ENCODE results near the gene ADGRG4.
"Not testable (repeated sequence)": the region's sequence is repeated elsewhere in the genome, so short reads cannot be mapped to it uniquely, and the experiment has no call there.

The ADGRG4 gene

DNA sequence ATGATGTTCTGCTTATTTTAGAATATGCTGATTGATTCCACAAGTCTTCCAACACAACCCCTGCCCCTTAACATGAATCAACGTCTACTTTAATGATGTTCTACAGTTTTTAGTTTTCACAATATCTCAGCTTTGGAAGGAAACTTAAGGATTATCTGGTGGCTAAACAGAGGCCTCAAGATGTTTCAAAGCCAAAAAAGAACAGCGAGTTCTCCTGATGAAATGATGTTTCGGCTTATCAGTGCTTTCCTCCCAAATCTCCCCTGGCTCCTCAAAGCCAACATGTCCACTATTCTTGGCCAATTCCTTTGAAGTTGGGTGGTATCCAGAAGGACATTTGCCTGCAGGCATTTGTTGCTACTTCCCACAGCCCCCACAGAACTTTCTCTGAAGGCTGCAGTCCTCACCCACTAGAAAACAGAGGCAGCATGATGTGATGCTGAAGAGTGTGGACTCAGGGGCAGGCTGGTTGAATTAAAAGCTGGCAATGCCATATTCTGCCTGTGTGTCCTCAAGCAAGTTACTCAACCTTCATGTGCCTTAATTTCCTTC, 87.3 kb downstream of the ADGRG4 start:
- no peak for DNase-seq (ENCODE audit: low read depth in 2 of 2)

DNA sequence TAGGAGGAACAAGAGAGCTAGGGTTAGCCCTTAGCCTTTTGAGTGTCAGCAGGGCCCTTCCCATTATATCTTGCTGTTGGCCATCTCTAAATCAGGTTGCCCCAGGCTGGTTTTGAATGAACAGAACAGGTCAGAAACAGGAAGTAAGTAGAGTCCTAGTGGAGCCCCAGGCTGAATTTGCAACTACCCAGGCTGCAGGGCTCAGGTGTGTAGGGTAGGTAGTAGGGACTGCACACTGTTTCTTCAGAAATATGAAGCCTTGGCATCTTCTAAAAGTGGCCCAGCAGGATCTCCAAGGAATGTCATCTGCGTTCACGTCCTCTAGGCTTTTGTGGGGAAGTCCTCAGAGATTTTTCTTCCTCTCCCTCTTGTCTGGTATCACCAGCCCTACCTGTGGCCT, 90.2 kb downstream of the ADGRG4 start:
- DNase-seq (ENCODE audit: low read depth in 2 of 2): no peak

DNA sequence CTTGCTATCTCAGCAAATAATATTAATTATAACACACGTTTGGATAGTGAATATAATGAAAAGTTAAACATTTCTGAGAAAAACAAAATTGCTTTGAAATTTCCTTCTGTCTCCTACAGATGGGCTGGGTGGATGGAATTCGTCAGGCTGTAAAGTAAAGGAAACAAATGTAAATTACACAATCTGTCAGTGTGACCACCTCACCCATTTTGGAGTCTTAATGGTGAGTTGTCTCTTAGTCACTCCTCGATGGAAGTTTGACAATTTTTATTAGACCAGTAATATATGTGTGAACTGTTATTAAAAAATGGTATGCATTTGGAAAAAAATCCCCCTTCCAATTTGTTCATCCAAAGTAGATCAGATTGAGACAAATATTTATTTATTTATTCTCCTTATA, 94.5 kb downstream of the ADGRG4 start:
- no peak for DNase-seq (ENCODE audit: low read depth in 2 of 2)

DNA sequence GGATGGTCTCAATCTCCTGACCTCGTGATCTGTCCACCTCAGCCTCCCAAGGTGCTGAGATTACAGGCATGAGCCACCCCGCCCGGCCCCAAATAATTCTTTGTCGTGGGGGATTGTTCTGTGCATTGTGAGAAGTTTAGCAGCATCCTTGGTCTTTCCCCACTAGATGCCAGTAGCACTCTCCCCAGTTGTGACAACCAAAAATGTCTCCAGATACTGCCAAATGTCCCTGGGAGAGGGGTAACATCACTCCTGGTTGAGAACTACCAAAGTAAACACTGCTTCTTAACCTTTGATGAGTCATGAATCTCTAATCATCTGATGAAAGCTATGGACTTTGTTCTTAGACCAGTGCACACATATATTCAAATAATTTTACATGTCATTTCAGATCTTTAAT, 96.2 kb downstream of the ADGRG4 start:
- DNase-seq (ENCODE audit: low read depth in 2 of 2): no peak

DNA sequence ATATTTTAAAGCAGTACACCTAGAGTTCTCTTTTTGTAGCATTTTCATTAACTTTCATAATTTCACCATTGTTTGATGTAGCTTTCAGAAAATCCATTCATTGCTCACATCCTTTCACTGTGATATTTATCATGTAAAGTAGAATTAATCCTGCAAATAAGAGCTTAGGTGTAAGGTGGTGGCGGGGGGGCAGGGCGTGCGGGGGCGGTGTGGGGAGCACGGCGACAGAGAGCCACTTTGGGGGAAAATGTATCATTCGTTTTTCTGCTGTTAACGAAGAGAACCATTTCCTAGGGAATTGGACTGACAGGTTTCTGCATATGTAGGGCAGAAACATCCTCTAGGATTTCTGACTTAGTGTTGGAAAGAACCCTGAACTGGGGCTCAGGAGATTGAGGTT, 104.4 kb downstream of the ADGRG4 start:
- no peak for DNase-seq (ENCODE audit: low read depth in 2 of 2)

DNA sequence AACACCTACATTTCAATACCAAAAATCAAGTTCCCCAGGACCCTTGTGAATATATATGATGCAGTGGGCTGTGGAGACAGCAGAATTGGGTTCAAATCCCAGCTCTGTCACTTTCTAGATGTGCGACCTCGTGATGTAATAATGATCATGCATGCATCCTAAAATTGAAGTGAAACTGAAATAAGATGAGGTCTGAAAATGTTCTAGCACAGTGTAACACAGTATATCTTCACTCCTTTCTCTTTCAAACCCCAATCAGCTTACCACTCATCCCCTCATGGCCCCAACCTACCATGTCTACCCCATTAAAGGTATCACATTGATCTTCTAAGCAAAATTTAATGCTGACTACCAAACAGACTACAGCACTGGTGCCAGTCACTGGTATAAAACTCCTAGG, 117.0 kb downstream of the ADGRG4 start:
- no peak for DNase-seq (ENCODE audit: low read depth in 2 of 2)

DNA sequence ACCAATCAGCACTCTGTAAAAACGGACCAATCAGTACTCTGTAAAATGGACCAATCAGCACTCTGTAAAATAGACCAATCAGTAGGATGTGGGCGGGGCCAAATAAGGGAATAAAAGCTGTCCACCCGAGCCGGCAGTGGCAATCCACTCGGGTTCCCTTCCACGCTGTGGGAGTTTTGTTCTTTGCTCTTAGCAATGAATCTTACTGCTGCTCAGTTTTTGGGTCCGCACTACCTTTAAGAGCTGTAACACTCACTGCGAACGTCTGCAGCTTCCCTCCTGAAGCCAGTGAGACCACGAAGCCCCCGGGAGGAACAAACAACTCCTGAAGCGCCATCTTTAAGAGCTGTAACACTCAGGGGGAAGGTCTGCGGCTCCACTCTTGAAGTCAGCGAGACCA, 120.6 kb downstream of the ADGRG4 start:
- DNase-seq (ENCODE audit: low read depth in 2 of 2): no peak

DNA sequence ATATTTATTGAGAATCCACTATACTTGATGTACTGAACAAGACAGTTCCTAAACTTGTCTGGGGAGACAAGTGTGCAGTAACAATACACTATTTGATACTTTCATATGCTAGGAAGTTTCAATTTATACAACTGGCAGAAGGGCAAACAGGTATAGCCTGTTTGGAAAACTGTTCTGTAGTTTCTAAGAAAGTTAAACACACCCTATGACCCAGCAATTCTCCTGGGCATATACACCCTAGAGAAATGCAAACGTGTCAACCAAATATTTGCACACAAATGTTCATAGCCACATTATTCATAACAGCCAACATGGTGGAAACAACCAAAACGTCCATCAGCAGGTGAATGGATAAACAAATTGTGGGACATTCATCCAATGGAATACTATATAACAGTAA, 123.0 kb downstream of the ADGRG4 start:
- no peak for DNase-seq (ENCODE audit: low read depth in 2 of 2)

DNA sequence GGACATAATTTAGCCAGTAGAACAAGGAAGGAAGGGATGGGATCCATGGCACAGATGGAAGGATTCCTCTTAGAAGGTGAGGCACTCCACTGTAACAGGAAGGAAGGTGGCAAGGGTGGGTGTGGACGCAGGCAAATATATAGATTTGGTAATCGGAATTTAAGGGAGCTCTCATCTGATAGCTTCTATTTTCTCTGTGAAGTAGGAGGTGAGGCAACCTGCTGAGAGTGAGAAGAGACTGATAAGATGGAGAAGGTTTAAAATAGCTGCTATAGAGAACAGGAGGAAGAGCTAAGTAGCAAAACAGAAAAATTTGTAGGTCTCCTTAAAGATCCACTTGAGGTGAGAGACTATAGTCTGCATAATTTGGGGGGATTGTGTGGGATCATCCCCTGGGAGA, 125.2 kb downstream of the ADGRG4 start:
- no peak for DNase-seq (ENCODE audit: low read depth in 2 of 2)

DNA sequence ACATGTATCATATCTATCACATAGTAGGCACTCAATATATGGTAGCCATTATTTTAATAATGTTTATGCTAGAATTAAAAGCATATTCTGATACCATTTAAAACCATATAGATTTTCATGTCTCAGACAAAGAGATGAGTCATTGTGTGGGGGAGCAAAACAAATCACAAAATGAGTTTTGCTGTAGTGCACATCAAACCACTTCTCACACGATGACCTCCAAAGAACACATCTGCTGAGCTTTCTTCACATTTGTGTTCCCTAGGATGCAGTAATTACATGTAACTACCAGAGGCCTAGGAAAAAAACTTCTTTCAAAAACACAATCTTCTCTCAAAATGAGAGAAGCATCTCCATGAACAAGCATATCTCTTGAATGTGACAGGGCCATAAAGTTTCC, 130.9 kb downstream of the ADGRG4 start:
- no peak for DNase-seq (ENCODE audit: low read depth in 2 of 2)

DNA sequence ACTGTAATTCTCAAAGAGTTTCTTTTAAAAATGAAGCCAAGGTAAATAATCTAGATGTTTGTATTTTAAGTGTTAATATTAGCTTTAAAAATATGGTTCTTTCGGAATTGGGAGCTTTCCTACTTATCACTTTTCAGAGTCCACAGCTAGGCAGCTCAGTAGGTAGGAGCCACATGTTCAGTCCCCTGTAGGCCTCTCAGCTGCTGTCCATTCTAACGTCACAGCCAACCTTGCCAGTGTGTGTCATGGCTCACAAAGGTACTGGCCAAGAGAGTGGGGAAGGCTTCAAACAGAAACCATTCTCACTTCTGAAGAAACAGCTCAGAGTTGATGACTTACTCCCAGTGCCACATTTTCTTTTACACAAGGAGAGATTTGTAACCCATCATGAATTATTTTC, 137.0 kb downstream of the ADGRG4 start:
- no peak for DNase-seq (ENCODE audit: low read depth in 2 of 2)

DNA sequence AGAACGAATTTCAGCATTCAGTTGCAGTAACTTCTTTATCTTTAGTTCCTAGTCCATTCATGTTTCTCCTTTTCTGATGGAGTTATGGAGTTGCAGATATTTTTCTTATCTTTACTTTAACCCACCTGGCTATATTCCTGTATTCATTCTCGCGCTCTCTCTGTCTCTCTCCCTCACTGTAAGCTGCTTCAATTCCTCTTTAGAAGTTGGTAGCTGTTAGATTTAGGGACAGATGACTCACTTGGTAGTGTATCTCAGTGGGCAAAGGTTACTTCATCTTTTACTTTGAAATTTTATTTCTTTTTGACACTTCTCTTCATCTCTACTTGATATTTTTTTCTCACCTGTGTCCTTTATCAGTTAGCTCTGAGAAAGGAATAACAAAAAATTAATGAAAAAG, 137.4 kb downstream of the ADGRG4 start:
- no peak for DNase-seq (ENCODE audit: low read depth in 2 of 2)

DNA sequence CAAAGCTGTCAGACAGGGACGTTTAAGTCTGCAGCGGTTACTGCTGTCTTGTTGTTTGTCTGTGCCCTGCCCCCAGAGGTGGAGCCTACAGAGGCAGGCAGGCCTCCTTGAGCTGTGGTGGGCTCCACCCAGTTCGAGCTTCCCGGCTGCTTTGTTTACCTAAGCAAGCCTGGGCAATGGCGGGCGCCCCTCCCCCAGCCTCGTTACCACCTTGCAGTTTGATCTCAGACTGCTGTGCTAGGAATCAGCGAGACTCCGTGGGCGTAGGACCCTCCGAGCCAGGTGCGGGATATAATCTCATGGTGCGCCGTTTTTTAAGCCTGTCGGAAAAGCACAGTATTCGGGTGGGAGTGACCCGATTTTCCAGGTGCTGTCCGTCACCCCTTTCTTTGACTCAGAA, 144.9 kb downstream of the ADGRG4 start:
- DNase-seq (ENCODE audit: low read depth in 2 of 2): not testable (repeated sequence)

DNA sequence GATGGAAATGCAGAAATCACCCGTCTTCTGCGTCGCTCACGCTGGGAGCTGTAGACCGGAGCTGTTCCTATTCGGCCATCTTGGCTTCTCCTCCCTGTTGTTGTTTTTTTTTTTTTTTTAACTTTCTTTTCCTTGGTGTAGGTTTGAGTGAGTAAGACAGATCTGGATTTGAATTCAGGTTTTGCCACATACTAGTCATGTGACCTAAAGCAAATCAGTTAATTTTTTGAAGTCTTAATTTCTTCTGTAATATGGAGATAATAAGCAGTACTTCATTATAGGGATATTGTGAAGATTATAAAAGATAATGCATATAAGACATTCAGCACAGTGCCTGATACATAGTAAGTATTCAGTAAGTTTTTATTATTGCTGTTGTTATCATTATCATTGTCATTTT, 145.4 kb downstream of the ADGRG4 start:
- no peak for DNase-seq (ENCODE audit: low read depth in 2 of 2)

DNA sequence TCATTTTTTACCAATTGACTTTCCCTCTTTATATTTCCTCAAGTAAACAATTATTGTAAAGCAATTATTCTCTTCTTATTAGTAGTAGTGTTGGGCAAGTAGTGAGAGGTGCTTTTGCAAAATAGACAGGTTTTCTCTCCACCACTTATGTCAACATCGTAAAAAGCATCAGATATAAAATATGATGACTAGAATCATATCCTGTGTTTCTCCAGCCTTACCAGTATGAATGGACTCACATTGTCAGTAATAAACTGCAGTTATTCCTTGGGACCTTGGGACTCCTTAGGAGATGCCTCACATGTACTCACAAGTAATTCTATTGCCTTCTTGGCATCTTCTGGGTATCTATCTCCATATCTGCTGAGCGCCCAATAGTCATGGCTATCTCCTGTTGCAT, 146.5 kb downstream of the ADGRG4 start:
- DNase-seq (ENCODE audit: low read depth in 2 of 2): no peak

DNA sequence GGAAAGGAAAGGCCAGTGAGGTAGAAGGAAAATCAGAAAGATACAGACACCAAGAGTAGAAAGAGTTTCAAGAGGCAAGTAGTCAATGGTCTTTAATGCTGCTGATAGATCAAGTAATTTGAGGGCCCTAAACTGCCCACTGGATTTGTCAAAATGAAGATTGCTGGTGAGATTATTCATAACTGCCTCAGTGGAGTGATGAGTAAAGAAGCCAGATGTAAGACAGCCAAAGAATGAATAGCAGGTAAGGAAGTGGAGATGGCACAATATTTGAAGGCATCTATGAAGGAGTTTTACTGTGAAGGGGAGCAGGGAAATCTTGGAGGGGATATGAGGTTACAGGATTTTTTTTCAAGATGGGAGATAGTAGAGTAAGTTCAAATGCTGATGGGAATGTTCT, 147.2 kb downstream of the ADGRG4 start:
- DNase-seq (ENCODE audit: low read depth in 2 of 2): no peak

DNA sequence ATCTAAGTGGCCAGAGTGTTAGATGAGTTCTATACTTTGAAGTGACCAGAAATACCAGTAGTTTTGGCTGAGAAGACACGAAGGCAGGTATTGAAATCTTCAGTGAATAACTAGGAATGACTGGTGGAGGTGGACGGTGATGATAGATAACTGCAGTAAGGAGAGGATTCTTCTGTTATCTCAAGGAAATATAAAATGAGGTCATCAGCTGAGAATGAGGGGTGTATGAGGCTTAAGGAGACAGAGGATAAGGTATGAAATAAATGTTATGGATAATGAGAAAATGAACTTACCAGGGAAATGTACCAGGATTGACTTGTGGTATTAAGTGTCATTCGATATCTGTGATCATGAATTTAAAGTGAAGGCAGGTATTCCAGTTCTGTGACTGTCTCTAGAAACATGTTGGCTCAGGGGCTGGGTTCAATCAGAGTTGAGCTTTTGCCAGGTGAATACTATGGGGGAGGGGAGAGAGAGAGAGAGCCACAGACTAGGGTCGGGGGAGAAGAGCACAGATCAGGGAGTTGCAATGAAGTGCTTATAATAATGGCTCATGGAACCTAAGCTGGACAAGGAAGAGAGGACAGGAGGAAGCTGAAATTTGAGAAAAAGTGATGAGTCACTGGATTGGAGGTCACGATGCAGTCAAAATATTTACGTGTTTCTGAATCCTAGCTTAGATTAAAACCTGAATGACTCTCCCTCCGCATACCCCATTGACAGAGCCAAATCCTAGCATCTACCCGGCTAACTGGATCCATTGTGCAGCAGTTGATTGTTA, 149.5 kb downstream of the ADGRG4 start:
- no peak for DNase-seq (ENCODE audit: low read depth in 2 of 2)

DNA sequence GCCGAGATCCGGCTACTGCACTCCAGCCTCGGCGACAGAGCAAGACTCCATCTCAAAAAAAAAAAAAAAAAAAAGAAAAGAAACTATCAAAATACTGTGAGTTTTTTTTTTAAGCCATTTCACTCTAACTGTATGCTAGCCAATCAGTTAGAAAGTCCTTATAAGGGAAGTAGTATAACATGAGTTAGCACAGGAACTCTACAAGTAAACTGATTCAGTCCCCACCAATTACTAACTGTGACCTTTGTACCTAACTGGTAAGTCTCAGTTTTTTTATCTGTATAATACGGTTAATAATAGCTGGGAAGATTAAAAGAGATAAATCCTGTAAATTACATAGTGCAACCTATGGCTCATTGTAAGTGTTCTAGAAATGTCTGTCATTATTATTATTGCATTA, 151.9 kb downstream of the ADGRG4 start:
- DNase-seq (ENCODE audit: low read depth in 2 of 2): no peak

DNA sequence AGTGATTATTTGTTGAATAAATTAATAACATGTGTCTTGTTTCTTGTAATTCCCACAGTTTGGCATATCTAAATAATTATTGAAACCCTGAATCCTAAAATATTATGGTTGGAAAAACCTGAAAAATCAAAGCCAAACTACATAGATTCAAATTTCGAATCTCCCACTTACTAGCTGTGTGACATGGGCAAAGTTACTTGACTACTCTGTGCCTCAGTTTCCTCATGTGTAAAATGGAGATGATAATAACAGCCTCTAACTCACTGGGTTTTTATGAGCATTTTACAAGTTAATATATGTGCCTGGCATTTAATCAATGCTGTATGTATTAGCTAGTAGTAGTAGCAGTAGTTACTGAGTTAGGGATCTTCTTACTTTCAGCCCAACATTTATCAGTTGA, 152.4 kb downstream of the ADGRG4 start:
- no peak for DNase-seq (ENCODE audit: low read depth in 2 of 2)

DNA sequence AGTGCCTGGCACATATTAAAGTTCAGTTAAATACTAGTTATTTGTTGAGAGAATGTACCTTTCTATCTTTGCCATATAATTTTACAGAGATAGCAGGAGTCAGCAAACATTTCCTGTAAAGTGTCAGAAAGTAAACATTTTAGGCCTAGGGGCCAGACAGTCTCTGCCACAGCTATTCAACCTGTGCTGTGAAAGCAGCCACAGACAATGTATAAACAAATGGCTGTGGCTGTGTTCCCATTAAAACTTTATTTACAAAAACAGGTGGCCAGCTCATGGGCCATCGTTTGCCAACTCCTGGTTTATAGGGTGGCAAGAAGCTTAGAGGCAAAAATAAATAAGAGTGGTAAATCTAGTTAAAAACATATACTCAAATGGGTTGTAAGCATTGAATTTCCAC, 153.0 kb downstream of the ADGRG4 start:
- no peak for DNase-seq (ENCODE audit: low read depth in 2 of 2)

DNA sequence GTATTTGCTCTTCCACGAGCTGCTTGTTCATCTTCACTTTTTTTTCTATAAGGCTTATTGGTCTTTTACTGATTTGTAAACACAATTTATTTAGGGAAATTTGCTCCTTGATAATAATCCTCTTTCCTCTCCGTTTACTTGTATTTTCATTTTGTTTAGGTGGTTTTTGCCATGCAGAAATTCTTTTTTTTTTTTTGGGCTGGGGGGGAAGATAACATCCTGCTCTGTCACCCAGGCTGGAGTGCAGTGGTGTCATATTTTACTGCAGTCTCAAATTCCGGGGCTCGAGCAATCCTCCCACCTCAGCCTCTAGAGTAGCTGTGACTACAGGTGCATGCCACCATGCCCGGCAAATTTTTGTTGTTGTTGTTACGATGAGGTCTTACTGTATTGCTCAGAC, 155.4 kb downstream of the ADGRG4 start:
- no peak for DNase-seq (ENCODE audit: low read depth in 2 of 2)

DNA sequence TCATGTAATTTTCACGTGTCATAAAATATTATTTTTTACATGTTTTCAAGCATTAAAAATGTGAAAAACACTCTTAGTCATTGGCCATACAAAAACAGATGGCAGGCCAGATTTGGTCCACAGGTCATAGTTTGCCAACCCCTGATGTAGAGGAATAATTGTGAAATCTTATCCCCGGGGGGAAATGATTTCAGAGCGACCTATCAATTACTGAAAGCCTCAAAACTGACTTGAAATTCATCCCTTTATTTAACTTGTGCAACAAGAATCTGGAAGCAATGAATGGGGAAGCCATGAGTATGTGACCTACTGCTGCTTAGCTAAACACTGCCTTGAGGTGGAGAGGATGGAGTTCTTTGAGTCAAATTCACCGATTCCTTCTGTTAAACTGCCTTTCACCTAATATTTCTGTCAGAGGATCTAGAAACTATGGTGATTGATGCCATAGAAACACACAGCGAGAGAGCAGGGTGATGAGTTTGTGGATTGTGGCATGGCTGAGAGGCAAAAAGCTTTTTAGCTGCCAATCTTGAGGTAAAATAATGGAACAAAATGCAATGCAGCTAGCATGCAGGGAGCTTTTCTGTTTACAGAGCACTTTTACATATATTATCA, 156.6 kb downstream of the ADGRG4 start:
- no peak for DNase-seq (ENCODE audit: low read depth in 2 of 2)

DNA sequence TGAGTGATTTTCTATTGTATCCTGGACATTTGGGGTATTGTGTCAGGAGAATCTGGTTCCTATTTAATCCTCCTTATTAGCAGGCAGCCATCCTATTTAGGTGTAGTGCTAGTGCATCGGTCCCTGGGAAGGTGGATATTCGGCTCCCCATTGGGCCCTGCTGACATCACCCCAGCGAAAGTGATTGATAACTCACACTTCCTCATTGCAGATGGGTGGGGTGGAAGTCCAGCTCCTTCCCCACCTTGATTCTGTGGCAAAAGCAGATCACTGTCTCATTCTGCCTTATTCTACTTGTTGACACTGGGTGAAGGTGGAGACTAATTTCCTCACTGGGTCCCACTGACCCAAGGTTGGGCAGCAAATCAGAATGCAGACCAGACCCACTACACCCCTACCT, 163.8 kb downstream of the ADGRG4 start:
- DNase-seq (ENCODE audit: low read depth in 2 of 2): no peak

Measured in stimulated activated CD8-positive, alpha-beta memory T cell treated with anti-CD3 and anti-CD28 coated beads, Interleukin-15, amount 100 ng/mL, for 4 hours (primary cell).